Activated naive CD8-positive, alpha-beta T cell treated with anti-CD3 and anti-CD28 coated beads for 36 hours (primary cell): ENCODE results near the gene HEXD. TPM values are rescaled to one million over a fixed set of nuclear protein-coding genes. Genes with fewer than 3 reads are reported as not detected.
A peak's percentile ranks its signal among the peaks of the same experiment; 100 is the strongest.
"Not testable (repeated sequence)": the region's sequence is repeated elsewhere in the genome, so short reads cannot be mapped to it uniquely, and the experiment has no call there.

Experiments
- DNase-seq: peaks from one replicate; pipeline ENCODE4 v3.0.0; 2021
- H3K27ac Mint-ChIP-seq: one replicate; pipeline ENCODE4 v1.8.0; 2022; ENCODE audit warnings: mild to moderate bottlenecking, moderate library complexity, mixed read lengths
- H3K27me3 Mint-ChIP-seq: one replicate; pipeline ENCODE4 v1.8.0; 2022; ENCODE audit warnings: mild to moderate bottlenecking, mixed read lengths
- H3K36me3 Mint-ChIP-seq: one replicate; pipeline ENCODE4 v1.8.0; 2021; ENCODE audit warnings: mild to moderate bottlenecking, mixed read lengths
- H3K4me1 Mint-ChIP-seq: one replicate; pipeline ENCODE4 v1.8.0; 2021; ENCODE audit warnings: mixed read lengths
- H3K4me3 Mint-ChIP-seq: one replicate; pipeline ENCODE4 v1.8.0; 2022; ENCODE audit warnings: mild to moderate bottlenecking, moderate library complexity, mixed read lengths
- H3K9me3 Mint-ChIP-seq: one replicate; pipeline ENCODE4 v1.8.0; 2022; ENCODE audit warnings: mixed read lengths
- total RNA-seq, 2 experiments: library from RNA; stranded (reverse); gene quantifications; one replicate each; pipeline ENCODE4 v1.2.3, GENCODE V29; 2021

Gene HEXD
- total RNA-seq, 2 experiments from 2014 or later = 17.3 to 20.3 TPM

DNA sequence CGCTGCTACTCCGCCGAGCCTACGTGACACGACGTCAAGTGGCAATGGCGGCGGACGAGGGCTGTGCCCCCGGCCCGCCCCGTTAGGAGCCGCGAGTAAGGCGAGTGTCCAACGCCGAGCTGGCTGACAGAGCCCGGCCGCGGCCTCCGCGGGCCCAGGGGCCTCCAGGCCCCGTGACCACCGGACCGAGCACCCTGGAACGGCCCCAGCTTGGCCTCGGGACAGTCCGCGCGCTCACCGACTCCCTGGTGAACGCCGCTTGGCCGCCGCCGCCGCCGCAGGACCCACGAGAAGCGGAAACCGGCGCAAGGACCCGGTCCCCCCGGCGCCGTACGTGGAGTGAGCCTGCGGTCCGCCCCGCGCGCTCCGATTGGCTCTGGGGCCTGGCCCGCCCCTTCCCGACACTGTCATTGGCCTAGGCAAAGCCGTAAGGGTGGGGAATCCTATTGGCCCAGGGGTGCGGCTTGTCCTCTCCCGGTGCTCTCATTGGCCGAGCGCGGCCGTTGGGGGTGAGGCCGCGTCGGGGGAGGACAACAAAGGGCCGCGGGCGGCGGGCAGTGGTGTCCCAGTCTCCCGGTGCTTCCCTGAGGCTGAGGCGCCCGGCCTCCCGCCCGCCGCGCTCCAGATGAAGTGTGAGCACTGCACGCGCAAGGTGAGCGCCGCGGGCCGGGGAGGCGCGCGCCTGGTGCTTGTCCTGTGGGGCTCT, 40.2 kb downstream of the HEXD start, which contains the start of gene NARF:
NARF (plus strand) TSS at position 563 of the 706 bp plus-strand sequence; CDS start at position 626, 63 bp downstream.
- H3K9me3 Mint-ChIP-seq = no peaks in the 10 kb centered on the region
- H3K4me1 Mint-ChIP-seq = peaks cover 25% of the 10 kb centered on the region
- H3K27ac Mint-ChIP-seq = peak within 1 kb of the TSS; percentile 93
- H3K36me3 Mint-ChIP-seq = peaks cover 12% of the 10 kb centered on the region
- no peaks in the 10 kb centered on the region for H3K27me3 Mint-ChIP-seq
- peak within 1 kb of the TSS; percentile 80 for H3K4me3 Mint-ChIP-seq
- DNase-seq = peak; percentile 98

DNA sequence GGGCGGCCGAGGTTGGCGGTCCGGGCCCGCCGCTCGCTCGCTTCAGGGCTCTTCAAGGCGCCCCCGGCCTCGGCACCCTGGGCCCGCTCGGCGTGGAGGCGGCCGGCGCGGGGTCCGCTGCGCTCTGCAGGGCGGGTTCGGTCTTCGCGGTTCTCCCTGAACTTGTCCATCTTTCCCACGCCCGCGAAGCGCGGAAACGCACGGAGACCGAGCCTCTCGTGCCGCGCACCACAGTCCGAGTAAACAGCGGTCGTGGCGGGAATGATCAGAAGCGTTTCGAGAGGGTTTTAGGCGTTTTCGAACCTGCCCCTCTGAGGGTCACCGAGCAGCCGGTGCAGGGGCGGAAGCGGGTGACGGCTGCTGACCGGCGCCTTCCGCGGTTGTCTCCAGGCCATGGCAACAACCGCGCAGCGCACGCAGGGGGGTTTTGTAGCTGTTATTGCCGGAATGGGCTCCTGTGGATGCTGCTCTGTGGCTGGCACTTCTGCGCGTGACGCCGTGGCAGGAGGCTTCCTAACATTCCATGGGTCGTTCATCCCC, 40.8 kb downstream of the HEXD start:
- H3K4me3 Mint-ChIP-seq = peak overlapping the region; percentile 80
- H3K4me1 Mint-ChIP-seq = peaks cover 25% of the 10 kb centered on the region
- H3K27me3 Mint-ChIP-seq = no peaks in the 10 kb centered on the region
- peak overlapping the region; percentile 87 for H3K27ac Mint-ChIP-seq
- peaks cover 10% of the 10 kb centered on the region for H3K36me3 Mint-ChIP-seq
- no peaks in the 10 kb centered on the region for H3K9me3 Mint-ChIP-seq
- DNase-seq = no peak

DNA sequence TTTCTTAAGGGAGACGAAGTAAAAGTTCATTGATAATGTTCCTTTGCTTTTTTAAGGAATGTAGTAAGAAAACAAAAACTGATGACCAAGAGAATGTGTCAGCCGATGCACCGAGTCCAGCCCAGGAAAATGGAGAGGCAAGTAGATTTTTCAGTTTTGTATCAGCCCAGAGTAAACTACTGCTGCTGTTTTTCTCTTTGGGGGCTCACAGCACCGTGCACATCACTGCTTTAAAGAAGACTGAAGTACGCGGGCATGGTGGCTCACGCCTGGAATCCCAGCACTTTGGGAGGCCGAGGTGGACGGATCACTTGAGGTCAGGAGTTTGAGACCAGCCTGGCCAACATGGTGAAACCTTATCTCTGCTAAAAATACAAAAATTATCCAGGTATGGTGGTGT, 41.8 kb downstream of the HEXD start:
- peaks cover 18% of the 10 kb centered on the region for H3K36me3 Mint-ChIP-seq
- not testable (repeated sequence) for H3K27ac Mint-ChIP-seq, DNase-seq, H3K4me3 Mint-ChIP-seq, H3K27me3 Mint-ChIP-seq, H3K9me3 Mint-ChIP-seq
- H3K4me1 Mint-ChIP-seq = peaks cover 28% of the 10 kb centered on the region

DNA sequence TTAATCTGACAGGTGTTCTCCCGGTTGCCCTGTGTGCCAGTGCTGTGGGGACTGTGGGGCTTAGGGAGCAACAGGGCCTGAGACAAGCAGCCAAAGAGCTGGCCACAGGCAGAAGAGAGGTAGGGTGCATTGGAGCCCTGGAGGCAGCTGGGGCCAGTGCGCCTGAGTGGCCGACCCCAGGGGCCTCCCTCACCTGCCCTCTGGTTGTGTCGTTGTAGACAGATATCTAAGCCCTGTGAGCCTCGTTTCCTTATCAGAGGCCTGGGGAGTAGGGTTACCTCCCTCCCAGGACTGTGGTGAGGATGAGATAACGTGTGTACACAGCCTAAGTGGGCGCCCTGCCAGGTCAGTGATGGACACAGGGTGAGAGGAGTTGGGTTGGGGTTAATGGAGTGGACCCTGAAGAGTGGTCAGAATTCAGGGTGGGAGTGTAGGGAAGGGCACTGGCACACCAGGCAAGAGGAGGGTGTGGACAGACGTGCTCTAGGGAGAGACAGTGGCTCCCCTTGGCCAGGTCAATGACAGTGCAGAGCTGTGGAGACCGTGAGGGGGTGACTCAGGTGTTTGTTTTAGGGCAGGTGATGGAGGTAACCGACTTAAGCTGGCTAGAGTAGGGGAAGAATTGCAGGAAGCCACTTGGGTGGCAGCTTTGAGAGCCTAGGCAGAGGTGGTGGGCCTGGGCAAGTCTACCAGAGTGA, 43.8 kb downstream of the HEXD start:
- H3K9me3 Mint-ChIP-seq = no peaks in the 10 kb centered on the region
- no peak overlapping the region for H3K27ac Mint-ChIP-seq
- peaks cover 24% of the 10 kb centered on the region for H3K36me3 Mint-ChIP-seq
- no peak for DNase-seq
- peaks cover 23% of the 10 kb centered on the region for H3K4me1 Mint-ChIP-seq
- no peak overlapping the region for H3K4me3 Mint-ChIP-seq
- no peaks in the 10 kb centered on the region for H3K27me3 Mint-ChIP-seq

DNA sequence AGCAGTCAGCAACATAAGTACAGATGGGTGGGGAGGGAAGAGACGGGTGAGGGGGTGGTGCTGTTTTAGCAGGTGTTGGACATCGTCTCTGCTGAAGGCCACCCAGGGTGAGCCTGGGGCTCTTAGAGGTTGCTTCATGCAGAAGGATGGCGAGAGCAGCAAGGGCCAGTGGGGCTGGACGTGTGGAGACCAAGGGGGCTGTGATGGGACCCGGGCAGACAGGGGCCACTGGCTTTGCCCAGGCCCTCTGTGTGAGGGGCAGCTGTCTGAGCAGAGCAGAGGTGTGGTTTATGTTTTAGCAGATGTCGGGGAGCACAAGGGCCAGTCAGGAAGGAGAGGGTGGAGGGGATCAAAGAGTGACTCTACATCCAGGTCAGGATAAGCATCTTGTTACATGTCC, 45.2 kb downstream of the HEXD start:
- Mint-ChIP-seq H3K27ac (peak overlapping the region; percentile 40), H3K9me3 (no peaks in the 10 kb centered on the region), H3K4me3 (no peak overlapping the region), H3K27me3 (no peaks in the 10 kb centered on the region), H3K4me1 (peaks cover 13% of the 10 kb centered on the region), H3K36me3 (peaks cover 24% of the 10 kb centered on the region)
- DNase-seq = no peak

DNA sequence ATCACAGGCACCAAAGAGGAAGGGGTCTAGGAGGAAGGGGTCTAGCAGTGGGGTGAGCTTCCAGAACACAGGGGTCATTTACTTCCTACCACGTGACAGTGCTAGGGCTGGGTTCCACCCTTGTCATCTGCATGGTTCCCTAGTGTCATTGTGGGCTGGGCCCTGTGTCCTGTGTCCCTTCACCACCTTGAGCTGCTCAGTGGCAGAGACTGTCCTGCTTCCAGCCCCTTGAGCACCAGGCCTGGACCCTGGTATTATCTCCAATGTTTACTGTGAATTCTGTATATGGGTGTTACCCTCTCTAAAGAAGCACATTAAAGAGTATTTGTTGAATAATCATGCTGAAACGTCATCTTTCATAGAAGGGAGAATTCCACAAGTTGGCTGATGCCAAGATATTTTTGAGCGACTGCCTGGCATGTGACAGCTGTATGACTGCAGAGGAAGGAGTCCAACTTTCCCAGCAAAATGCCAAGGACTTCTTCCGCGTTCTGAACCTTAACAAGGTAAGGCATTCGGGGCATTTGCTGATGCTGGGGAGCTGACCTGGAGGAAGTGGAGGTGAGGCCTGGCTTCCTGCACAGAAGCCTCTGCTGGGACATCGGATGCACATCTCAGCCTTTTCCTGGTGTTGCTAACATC, 45.9 kb downstream of the HEXD start:
- no peak overlapping the region for H3K4me3 Mint-ChIP-seq
- H3K4me1 Mint-ChIP-seq = peaks cover 12% of the 10 kb centered on the region
- H3K9me3 Mint-ChIP-seq = no peaks in the 10 kb centered on the region
- H3K27me3 Mint-ChIP-seq = no peaks in the 10 kb centered on the region
- H3K27ac Mint-ChIP-seq = peak overlapping the region; percentile 40
- DNase-seq = no peak
- peaks cover 28% of the 10 kb centered on the region for H3K36me3 Mint-ChIP-seq

DNA sequence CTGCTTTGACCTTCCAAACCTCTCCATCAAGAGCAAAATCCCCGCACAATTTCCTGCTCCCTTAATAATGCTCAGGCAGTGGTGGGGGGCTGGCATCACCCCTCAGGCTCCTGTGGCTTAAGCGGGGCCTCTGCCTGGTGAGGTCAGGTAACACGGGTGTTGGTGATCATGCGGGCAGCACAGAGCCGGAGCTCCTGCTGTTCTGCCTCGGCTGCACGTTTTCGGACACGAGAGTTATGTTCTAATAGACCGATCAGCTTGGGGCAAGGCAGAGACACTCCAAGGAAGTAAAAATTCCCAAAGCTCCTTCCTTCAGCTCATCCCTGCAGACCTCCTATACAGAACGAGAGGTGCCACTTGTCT, 46.4 kb downstream of the HEXD start:
- Mint-ChIP-seq H3K27ac (no peak overlapping the region), H3K9me3 (no peaks in the 10 kb centered on the region), H3K36me3 (peaks cover 29% of the 10 kb centered on the region), H3K4me1 (peaks cover 7% of the 10 kb centered on the region), H3K4me3 (no peak overlapping the region), H3K27me3 (no peaks in the 10 kb centered on the region)
- DNase-seq = no peak

DNA sequence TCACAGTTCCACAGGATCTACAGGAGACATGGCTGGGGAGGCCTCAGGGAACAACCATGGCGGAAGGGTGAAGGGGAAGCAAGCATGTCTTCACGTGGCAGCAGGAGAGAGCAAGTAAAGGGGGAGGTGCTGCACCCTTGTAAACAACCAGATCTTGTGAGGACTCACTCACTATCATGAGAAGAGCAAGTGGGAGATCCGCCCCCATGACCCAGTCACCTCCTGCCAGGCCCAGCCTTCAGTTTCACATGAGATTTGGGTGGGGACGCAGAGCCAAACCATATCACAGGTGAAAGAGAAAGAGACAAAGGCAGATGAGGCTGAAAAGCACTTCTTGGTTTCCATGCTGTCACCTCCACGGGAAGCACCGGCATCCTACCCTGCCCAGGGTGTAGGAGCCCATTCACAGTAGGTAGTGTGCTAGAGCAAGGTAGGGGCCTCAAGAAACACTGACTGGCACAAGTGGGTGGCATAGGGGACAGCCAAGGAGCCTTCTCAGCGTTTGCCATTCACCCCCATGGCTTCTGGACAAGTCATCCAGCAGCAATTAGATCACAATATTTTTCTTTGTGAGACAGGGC, 47.0 kb downstream of the HEXD start:
- Mint-ChIP-seq H3K9me3 (no peaks in the 10 kb centered on the region), H3K27me3 (no peaks in the 10 kb centered on the region), H3K27ac (peak overlapping the region; percentile 44), H3K4me1 (peaks cover 7% of the 10 kb centered on the region), H3K36me3 (peaks cover 31% of the 10 kb centered on the region), H3K4me3 (no peak overlapping the region)
- peak; percentile 26 for DNase-seq

DNA sequence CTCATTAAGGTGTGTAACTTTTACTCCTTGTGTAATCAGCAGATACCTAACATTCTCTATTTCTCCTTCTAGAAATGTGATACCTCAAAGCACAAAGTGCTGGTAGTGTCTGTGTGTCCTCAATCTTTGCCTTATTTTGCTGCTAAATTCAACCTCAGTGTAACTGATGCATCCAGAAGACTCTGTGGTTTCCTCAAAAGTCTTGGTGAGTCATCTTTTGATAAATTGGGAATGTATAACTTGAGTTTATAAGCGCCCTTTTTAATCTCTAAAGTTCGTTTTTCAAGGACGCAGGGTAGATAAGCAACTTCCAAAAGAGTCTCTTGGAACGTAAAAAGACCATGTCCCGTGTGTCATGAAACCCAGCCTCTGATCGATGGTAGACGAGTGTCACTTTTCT, 50.5 kb downstream of the HEXD start:
- no peak overlapping the region for H3K4me3 Mint-ChIP-seq
- H3K9me3 Mint-ChIP-seq = no peaks in the 10 kb centered on the region
- H3K27ac Mint-ChIP-seq = no peak overlapping the region
- peaks cover 4% of the 10 kb centered on the region for H3K4me1 Mint-ChIP-seq
- DNase-seq = no peak
- no peaks in the 10 kb centered on the region for H3K27me3 Mint-ChIP-seq
- peaks cover 28% of the 10 kb centered on the region for H3K36me3 Mint-ChIP-seq

DNA sequence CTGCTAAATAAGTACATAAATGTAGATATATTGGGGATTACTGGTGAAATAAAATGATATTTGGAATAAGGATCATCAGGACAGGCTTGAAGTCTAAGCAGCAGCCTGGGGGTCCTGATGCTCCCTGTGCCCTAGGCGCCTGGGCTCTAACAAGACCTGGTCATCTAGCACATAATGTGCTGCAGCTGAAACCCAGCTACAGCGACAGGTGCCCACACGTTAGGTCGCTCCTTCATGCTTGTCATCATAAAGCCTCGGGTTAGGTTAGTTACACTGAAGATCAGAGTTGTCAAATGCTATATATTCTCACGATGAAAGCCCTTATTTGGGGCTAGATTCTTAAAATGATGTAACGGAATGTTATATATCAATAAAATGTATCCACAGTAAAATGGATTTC, 51.9 kb downstream of the HEXD start:
- Mint-ChIP-seq H3K36me3 (peaks cover 18% of the 10 kb centered on the region), H3K4me3 (no peak overlapping the region)

DNA sequence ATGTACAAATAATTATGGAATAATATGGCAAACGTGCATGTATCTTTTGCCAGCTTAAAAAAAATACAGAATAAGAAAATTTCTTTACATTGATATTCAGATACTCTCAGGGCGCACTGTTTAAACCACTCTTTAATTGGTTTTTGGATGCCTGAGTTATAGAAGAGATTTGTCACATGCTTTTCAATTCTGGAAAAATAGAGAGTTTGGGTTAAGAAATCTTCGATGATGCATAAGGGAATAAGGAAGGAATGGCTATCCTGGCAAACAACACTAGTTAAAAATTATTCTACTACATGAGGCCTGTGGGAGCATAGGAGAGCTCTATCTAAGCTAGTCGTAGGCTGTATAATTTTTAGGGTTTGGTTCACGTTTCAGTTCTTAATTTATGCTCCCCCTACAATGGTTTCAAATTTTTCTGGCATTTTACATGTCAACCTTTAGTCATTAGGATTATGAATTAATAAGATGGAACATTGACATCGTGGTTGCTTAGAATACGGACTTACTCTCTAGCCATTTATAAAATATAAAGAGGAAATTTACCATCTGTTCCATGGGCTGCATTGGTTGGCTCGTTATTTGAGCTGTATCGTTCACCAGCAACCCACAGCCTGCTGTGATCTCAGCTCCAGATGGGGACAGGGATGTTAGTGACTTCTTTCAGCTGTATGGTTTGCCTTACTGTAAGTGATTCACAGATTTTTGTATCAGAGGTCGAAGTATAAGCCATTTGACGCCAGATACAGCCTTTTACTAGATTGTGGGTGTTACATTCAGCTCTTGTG, 56.3 kb downstream of the HEXD start:
- Mint-ChIP-seq H3K27ac (no peak overlapping the region), H3K4me3 (no peak overlapping the region), H3K4me1 (no peaks in the 10 kb centered on the region), H3K36me3 (peaks cover 11% of the 10 kb centered on the region), H3K9me3 (no peaks in the 10 kb centered on the region), H3K27me3 (no peaks in the 10 kb centered on the region)
- no peak for DNase-seq

More for the DNA sequence above, 51.9 kb downstream of the HEXD start:
- Mint-ChIP-seq H3K9me3 (no peaks in the 10 kb centered on the region), H3K4me1 (peaks cover under 1% of the 10 kb centered on the region), H3K27ac (no peak overlapping the region), H3K27me3 (no peaks in the 10 kb centered on the region)
- DNase-seq = no peak

DNA sequence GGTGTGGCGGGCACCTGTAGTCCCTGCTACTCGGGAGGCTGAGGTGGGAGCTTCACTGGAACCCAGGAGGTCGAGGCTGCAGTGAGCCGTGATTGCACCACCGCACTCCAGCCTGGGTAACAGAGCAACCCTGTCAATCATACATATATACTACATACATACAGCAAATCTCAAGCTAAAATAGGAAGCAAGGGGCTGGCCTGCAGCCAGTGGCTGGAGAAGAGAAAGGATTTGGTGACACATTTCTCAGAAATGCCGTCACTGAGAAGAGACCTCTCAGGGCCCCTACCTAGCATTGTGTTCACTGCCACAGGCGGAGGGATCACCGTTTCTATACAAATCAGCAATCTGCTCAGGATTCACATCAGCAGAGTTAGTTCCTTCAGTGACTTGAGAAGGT, 57.3 kb downstream of the HEXD start:
- no peaks in the 10 kb centered on the region for H3K4me1 Mint-ChIP-seq
- no peak overlapping the region for H3K27ac Mint-ChIP-seq
- no peak overlapping the region for H3K4me3 Mint-ChIP-seq
- DNase-seq = no peak
- H3K36me3 Mint-ChIP-seq = peaks cover 8% of the 10 kb centered on the region
- no peaks in the 10 kb centered on the region for H3K9me3 Mint-ChIP-seq
- H3K27me3 Mint-ChIP-seq = no peaks in the 10 kb centered on the region

DNA sequence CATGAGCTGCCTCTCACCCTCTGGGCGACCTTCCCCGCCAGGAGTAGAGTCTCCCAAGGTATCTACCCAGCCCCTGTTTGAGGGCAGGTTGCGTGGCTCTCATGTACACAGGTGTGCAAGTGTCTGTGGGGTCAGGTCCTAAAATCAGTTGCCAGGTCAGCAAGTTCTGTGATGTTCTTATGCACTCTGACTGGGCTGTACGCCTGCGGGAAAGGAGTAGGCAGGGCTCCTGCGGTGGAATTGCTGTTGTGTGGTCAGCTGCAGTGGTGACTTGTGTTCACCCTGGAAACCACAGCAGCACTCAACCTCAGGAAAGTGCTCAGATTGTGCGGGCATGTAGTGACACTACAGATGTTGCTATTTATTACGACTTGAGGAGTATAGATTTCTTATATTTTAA, 59.8 kb downstream of the HEXD start:
- no peak overlapping the region for H3K4me3 Mint-ChIP-seq
- H3K9me3 Mint-ChIP-seq = no peaks in the 10 kb centered on the region
- no peak overlapping the region for H3K27ac Mint-ChIP-seq
- peaks cover 2% of the 10 kb centered on the region for H3K36me3 Mint-ChIP-seq
- no peaks in the 10 kb centered on the region for H3K4me1 Mint-ChIP-seq
- no peaks in the 10 kb centered on the region for H3K27me3 Mint-ChIP-seq
- no peak for DNase-seq

DNA sequence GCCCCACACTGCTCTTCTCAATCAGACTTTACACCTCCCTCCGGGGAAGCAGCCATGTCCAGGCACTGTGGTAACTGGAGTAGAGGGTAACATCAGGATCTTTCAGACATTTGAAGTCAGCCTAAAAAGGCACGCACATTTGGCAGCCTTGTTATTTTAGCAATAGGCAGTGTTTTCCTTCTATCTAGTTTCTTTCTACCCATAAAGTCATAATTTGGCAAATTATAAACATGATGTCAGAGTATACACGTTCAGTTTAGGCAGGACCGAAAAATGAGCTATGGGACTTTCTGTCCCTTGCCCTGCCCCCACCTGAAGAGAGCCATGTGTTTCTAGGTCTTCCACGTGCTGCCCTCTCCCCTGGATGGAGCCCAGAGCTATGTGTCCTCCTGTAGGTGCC, 61.5 kb downstream of the HEXD start:
- H3K36me3 Mint-ChIP-seq = peaks cover 5% of the 10 kb centered on the region
- no peaks in the 10 kb centered on the region for H3K27me3 Mint-ChIP-seq
- no peaks in the 10 kb centered on the region for H3K9me3 Mint-ChIP-seq
- no peak overlapping the region for H3K4me3 Mint-ChIP-seq
- no peak for DNase-seq
- H3K27ac Mint-ChIP-seq = no peak overlapping the region
- H3K4me1 Mint-ChIP-seq = no peaks in the 10 kb centered on the region
